DOHH2 (cell line): ENCODE measurements around the gene AURKB.
"Not testable (repeated sequence)": the region's sequence is repeated elsewhere in the genome, so short reads cannot be mapped to it uniquely, and the experiment has no call there.

Source experiments
- H3F3A ChIP-seq: fragments of 200-600 bp; sonication (generic), shearing (Covaris generic); 2 replicates; pipeline ENCODE4 v1.6.0; 2016; ENCODE audit warnings: antibody characterized with exemption, mild to moderate bottlenecking; ENCODE audit not compliant: control insufficient read depth, insufficient read depth
- H3K27ac ChIP-seq: fragments of 200-600 bp; sonication (generic); 2 replicates; pipeline ENCODE4 v1.5.1; 2014; ENCODE audit warnings: low read depth, mild to moderate bottlenecking, low read length, moderate library complexity
- H3K27me3 ChIP-seq: fragments of 200-600 bp; sonication (generic); 2 replicates; pipeline ENCODE4 v1.6.1; 2014; ENCODE audit warnings: mild to moderate bottlenecking, low read length, mixed read lengths; ENCODE audit not compliant: control insufficient read depth
- H3K36me3 ChIP-seq: fragments of 200-600 bp; sonication (generic); 2 replicates; pipeline ENCODE4 v1.6.1; 2014; ENCODE audit warnings: mild to moderate bottlenecking, low read length, moderate library complexity, mixed read lengths; ENCODE audit not compliant: control insufficient read depth
- H3K4me1 ChIP-seq: fragments of 200-600 bp; sonication (generic); 2 replicates; pipeline ENCODE4 v1.6.1; 2014; ENCODE audit warnings: mild to moderate bottlenecking, low read length, mixed read lengths; ENCODE audit not compliant: control insufficient read depth
- H3K4me2 ChIP-seq: fragments of 200-600 bp; sonication (generic); 2 replicates; pipeline ENCODE4 v1.6.0; 2014; ENCODE audit warnings: mild to moderate bottlenecking, low read length, moderate library complexity
- H3K4me3 ChIP-seq: fragments of 200-600 bp; sonication (generic); 2 replicates; pipeline ENCODE4 v1.5.1; 2014; ENCODE audit warnings: mild to moderate bottlenecking, low read length, mixed read lengths
- H3K79me2 ChIP-seq: fragments of 200-600 bp; sonication (generic); 2 replicates; pipeline ENCODE4 v1.6.1; 2014; ENCODE audit warnings: mild to moderate bottlenecking, low read length, mixed read lengths; ENCODE audit not compliant: control insufficient read depth
- H3K9me2 ChIP-seq: fragments of 200-600 bp; sonication (generic); replicated peaks from 2 replicates; pipeline ENCODE4 v1.6.1; 2014; ENCODE audit warnings: mild to moderate bottlenecking, low read length, mixed read lengths; ENCODE audit not compliant: control insufficient read depth
- H3K9me3 ChIP-seq: fragments of 200-600 bp; sonication (generic); 2 replicates; pipeline ENCODE4 v1.6.1; 2014; ENCODE audit warnings: antibody characterized with exemption, low read length, mixed read lengths; ENCODE audit not compliant: control insufficient read depth, insufficient read depth
- H4K20me1 ChIP-seq: fragments of 200-600 bp; sonication (generic); 2 replicates; pipeline ENCODE4 v1.6.0; 2014; ENCODE audit warnings: low read depth, mild to moderate bottlenecking, antibody characterized with exemption, low read length, moderate library complexity; ENCODE audit not compliant: control insufficient read depth, insufficient read depth
- CTCF ChIP-seq: fragments of 200-600 bp; sonication (generic); IDR thresholded peaks from one replicate; pipeline ENCODE4 v1.5.1; 2014; ENCODE audit warnings: antibody characterized with exemption, mild to moderate bottlenecking, low read depth, low read length; ENCODE audit not compliant: poor library complexity, severe bottlenecking
- EZH2phosphoT487 ChIP-seq: fragments of 200-600 bp; sonication (generic); IDR thresholded peaks from 2 replicates; pipeline ENCODE4 v1.6.1; 2017; ENCODE audit warnings: borderline replicate concordance, mild to moderate bottlenecking, antibody characterized with exemption, low read length, moderate library complexity, mixed read lengths

The AURKB gene

GRCh38 chr17:8175795-8176196 lies 34.6 kb downstream of the AURKB start:
- Histone ChIP-seq H4K20me1 (0 out of 2 replicates have a peak, but pooled peaks cover 3% of the 10 kb centered on the region), H3K4me2 (peak overlapping the region; percentile 87), H3F3A (peaks cover 14% of the 10 kb centered on the region), H3K36me3 (peaks cover 6% of the 10 kb centered on the region; the same call in 1 of the 2 replicates), H3K27ac (peak overlapping the region; percentile 67), H3K27me3 (no peaks in the 10 kb centered on the region), H3K4me1 (peaks cover 37% of the 10 kb centered on the region), H3K9me3 (no peaks in the 10 kb centered on the region), H3K79me2 (peaks cover 22% of the 10 kb centered on the region), H3K4me3 (peak overlapping the region; percentile 92), H3K9me2 (no peaks in the 10 kb centered on the region)
- TF ChIP-seq EZH2phosphoT487 = no peak
- TF ChIP-seq CTCF = no peak

GRCh38 chr17:8173871-8174322 lies 36.5 kb downstream of the AURKB start:
- Histone ChIP-seq H3K79me2 (peaks cover 22% of the 10 kb centered on the region), H4K20me1 (0 out of 2 replicates have a peak, but pooled peaks cover 3% of the 10 kb centered on the region)

GRCh38 chr17:8173056-8173870 lies 37.1 kb downstream of the AURKB start:
- Histone ChIP-seq H3K36me3 (peaks cover 6% of the 10 kb centered on the region; the same call in 1 of the 2 replicates), H3K9me2 (no peaks in the 10 kb centered on the region), H3K9me3 (no peaks in the 10 kb centered on the region), H3K4me1 (peaks cover 37% of the 10 kb centered on the region), H3K4me3 (peak overlapping the region; percentile 92), H3K27me3 (no peaks in the 10 kb centered on the region), H3F3A (peaks cover 11% of the 10 kb centered on the region), H4K20me1 (0 out of 2 replicates have a peak, but pooled peaks cover 3% of the 10 kb centered on the region), H3K79me2 (peaks cover 22% of the 10 kb centered on the region), H3K4me2 (peak overlapping the region; percentile 87), H3K27ac (peak overlapping the region; percentile 84)
- TF ChIP-seq EZH2phosphoT487 = no peak
- TF ChIP-seq CTCF = no peak

More at GRCh38 chr17:8173871-8174322, 36.5 kb downstream of the AURKB start:
- Histone ChIP-seq H3K4me1 (peaks cover 37% of the 10 kb centered on the region), H3K9me2 (no peaks in the 10 kb centered on the region), H3F3A (peaks cover 11% of the 10 kb centered on the region), H3K27ac (peak overlapping the region; percentile 84), H3K4me2 (peak overlapping the region; percentile 87), H3K4me3 (peak overlapping the region; percentile 92), H3K36me3 (peaks cover 6% of the 10 kb centered on the region; the same call in 1 of the 2 replicates), H3K9me3 (no peaks in the 10 kb centered on the region), H3K27me3 (no peaks in the 10 kb centered on the region)
- no peak for TF ChIP-seq EZH2phosphoT487
- TF ChIP-seq CTCF = no peak

GRCh38 chr17:8170186-8170585 lies 40.2 kb downstream of the AURKB start:
- H3K9me2 ChIP-seq, H3K4me2 ChIP-seq: not testable (repeated sequence)

More at GRCh38 chr17:8170186-8170585, 40.2 kb downstream of the AURKB start:
- Histone ChIP-seq H3K4me1 (peaks cover 25% of the 10 kb centered on the region), H3K79me2 (peaks cover 13% of the 10 kb centered on the region), H3F3A (peaks cover 11% of the 10 kb centered on the region)
- not testable (repeated sequence) for H4K20me1 ChIP-seq, H3K36me3 ChIP-seq, H3K27ac ChIP-seq, H3K9me3 ChIP-seq, H3K4me3 ChIP-seq, H3K27me3 ChIP-seq
